Hepatocyte (in vitro differentiated cells): Measurements from ENCODE around the gene ANG. TPM values are rescaled to one million over a fixed set of nuclear protein-coding genes. Genes with fewer than 3 reads are reported as not detected.

ENCODE experiments used
- DNase-seq: peaks from one replicate; pipeline ENCODE4 v3.0.0-alpha.2; 2016; ENCODE audit warnings: low spot score
- H2AFZ ChIP-seq: fragments of 200-600 bp; sonication (generic); 2 replicates; pipeline ENCODE4 v1.6.0; 2016; ENCODE audit warnings: antibody characterized with exemption, mild to moderate bottlenecking
- H3K27ac ChIP-seq: fragments of 200-600 bp; sonication (generic); 2 replicates; pipeline ENCODE4 v1.5.1; 2016; ENCODE audit warnings: mild to moderate bottlenecking
- H3K27me3 ChIP-seq: fragments of 200-600 bp; sonication (generic); 2 replicates; pipeline ENCODE4 v1.6.1; 2016
- H3K36me3 ChIP-seq: fragments of 200-600 bp; sonication (generic); replicated peaks from 2 replicates; pipeline ENCODE4 v1.5.1; 2016; ENCODE audit warnings: low read depth; ENCODE audit not compliant: insufficient read depth
- H3K4me1 ChIP-seq: fragments of 200-600 bp; sonication (generic); 2 replicates; pipeline ENCODE4 v1.5.1; 2016; ENCODE audit warnings: mild to moderate bottlenecking, moderate library complexity; ENCODE audit not compliant: insufficient read depth
- H3K4me2 ChIP-seq: fragments of 200-600 bp; sonication (generic); 2 replicates; pipeline ENCODE4 v1.6.0; 2016
- H3K4me3 ChIP-seq: fragments of 200-600 bp; sonication (generic); 2 replicates; pipeline ENCODE4 v1.5.1; 2016; ENCODE audit warnings: mild to moderate bottlenecking
- H3K79me2 ChIP-seq: fragments of 200-600 bp; sonication (generic); 2 replicates; pipeline ENCODE4 v1.6.0; 2017; ENCODE audit warnings: mild to moderate bottlenecking
- H3K9me2 ChIP-seq: fragments of 200-600 bp; sonication (generic); replicated peaks from 2 replicates; pipeline ENCODE4 v1.6.0; 2017; ENCODE audit warnings: mild to moderate bottlenecking; ENCODE audit not compliant: insufficient read depth
- H3K9me3 ChIP-seq: fragments of 200-600 bp; sonication (generic); 2 replicates; pipeline ENCODE4 v1.5.1; 2016; ENCODE audit warnings: low read depth, mild to moderate bottlenecking
- H4K20me1 ChIP-seq: fragments of 200-600 bp; sonication (generic); 2 replicates; pipeline ENCODE4 v1.6.0; 2016; ENCODE audit warnings: mild to moderate bottlenecking; ENCODE audit not compliant: insufficient read depth, poor library complexity, severe bottlenecking
- EZH2 ChIP-seq: fragments of 200-600 bp; sonication (generic); IDR thresholded peaks from 2 replicates; pipeline ENCODE4 v1.6.1; 2016; ENCODE audit warnings: antibody characterized with exemption, mild to moderate bottlenecking, borderline replicate concordance
- EZH2phosphoT487 ChIP-seq: fragments of 200-600 bp; sonication (generic); IDR thresholded peaks from one replicate; pipeline ENCODE4 v1.6.1; 2018; ENCODE audit warnings: antibody characterized with exemption, mild to moderate bottlenecking, low read depth, moderate library complexity; ENCODE audit not compliant: unreplicated experiment, severe bottlenecking
- WGBS: methylation state at CpG from one replicate; pipeline ENCODE4 v1.1.6; 2016; ENCODE audit warnings: low lambda C conversion rate; ENCODE audit errors: missing lambda C conversion rate; 5-methylcytosine and 5-hydroxymethylcytosine counted together
- polyA plus RNA-seq: library from polyadenylated mRNA; unstranded; fragments of >200 nt; fragmentation: Nextera tagmentation; extraction: Ambion mirVana; gene quantifications from 2 replicates; pipeline ENCODE4 v1.2.1, GENCODE V29; 2016
- total RNA-seq: library from RNA; depleted of rRNA; stranded (reverse); fragments of >200 nt; gene quantifications from 2 replicates; pipeline ENCODE4 v1.2.3, GENCODE V29; 2014
- TF ChIP-seq, protein P1 (sequence below): fragments of 200-600 bp; sonication (generic); IDR thresholded peaks from 2 replicates; pipeline ENCODE4 v1.5.1; 2016; ENCODE audit warnings: antibody characterized with exemption, mild to moderate bottlenecking; ENCODE audit not compliant: poor library complexity

The ANG gene
- total and polyA plus RNA-seq, 2 experiments from 2014 or later = 79.1 to 103 TPM

DNA sequence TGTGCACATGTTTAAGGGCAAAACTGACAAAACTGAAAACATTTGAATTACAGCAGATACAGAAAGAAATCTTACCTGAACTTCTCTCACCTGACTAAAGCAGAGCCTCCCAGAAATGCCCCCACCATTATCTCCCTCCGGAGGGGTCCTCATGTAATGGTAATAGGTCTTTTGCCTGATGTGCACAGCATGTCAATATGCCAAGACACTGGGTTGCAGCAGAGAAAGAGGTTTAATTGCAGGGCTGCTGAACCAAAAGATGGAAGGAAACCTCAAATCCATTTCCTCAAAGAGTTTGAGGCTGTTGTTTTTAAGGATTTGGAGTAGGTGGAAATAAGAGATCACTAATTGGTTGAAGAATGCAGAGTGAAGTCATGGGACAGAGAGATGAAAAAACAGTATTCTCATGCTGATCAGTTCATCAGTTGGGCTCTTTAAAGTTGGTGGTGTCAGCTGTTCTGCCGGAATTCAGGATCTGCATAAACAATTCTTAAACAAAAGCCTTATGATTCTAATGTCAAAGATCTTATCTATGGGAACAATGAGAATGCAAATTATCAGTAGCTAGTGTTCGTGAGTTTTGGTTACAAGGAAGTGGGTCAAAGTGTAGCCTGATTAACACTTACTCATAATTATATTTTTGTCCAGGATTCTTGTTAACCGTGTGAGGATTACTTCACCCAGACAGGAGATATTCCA, 18.2 kb downstream of the ANG start:
- 63% methylated on average over 4 of the region's 4 CpGs for WGBS
- Histone ChIP-seq H3K4me2 (no peak overlapping the region), H3K9me2 (no peaks in the 10 kb centered on the region), H3K36me3 (no peaks in the 10 kb centered on the region), H2AFZ (no peak overlapping the region), H3K79me2 (no peaks in the 10 kb centered on the region), H3K9me3 (no peaks in the 10 kb centered on the region), H3K27me3 (no peaks in the 10 kb centered on the region), H4K20me1 (no peaks in the 10 kb centered on the region), H3K4me3 (no peak overlapping the region), H3K4me1 (no peaks in the 10 kb centered on the region), H3K27ac (peak overlapping the region; percentile 85)
- DNase-seq = no peak
- no peak for TF ChIP-seq EZH2phosphoT487

DNA sequence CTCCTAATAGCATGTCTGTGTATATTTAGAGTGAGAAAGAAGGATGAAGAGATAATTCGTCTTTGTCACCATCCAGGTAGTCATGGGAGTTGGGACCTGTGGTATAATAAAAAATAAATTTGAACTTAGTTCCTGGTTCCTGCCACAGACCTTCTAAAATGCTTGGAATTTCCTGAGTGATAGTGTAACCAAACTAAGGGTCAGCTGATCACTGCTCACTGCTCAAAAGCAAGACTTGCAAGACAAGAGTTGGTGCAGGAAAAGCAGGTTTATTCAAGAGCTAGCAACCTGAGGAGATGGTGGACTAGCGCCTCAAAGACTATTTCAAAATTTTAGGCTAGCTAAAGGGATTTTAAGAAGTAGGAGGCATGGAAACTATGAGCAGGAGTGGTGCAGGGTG, 19.1 kb downstream of the ANG start:
- Histone ChIP-seq H3K4me1 (no peaks in the 10 kb centered on the region), H4K20me1 (no peaks in the 10 kb centered on the region), H3K9me3 (no peaks in the 10 kb centered on the region), H3K27ac (peak overlapping the region; percentile 85), H3K4me2 (no peak overlapping the region), H3K36me3 (no peaks in the 10 kb centered on the region), H3K79me2 (no peaks in the 10 kb centered on the region), H3K4me3 (no peak overlapping the region), H2AFZ (no peak overlapping the region), H3K27me3 (no peaks in the 10 kb centered on the region), H3K9me2 (no peaks in the 10 kb centered on the region)
- WGBS = 80% methylated on average over 2 of the region's 2 CpGs
- peak; percentile 46 for DNase-seq
- TF ChIP-seq, protein P1, sequence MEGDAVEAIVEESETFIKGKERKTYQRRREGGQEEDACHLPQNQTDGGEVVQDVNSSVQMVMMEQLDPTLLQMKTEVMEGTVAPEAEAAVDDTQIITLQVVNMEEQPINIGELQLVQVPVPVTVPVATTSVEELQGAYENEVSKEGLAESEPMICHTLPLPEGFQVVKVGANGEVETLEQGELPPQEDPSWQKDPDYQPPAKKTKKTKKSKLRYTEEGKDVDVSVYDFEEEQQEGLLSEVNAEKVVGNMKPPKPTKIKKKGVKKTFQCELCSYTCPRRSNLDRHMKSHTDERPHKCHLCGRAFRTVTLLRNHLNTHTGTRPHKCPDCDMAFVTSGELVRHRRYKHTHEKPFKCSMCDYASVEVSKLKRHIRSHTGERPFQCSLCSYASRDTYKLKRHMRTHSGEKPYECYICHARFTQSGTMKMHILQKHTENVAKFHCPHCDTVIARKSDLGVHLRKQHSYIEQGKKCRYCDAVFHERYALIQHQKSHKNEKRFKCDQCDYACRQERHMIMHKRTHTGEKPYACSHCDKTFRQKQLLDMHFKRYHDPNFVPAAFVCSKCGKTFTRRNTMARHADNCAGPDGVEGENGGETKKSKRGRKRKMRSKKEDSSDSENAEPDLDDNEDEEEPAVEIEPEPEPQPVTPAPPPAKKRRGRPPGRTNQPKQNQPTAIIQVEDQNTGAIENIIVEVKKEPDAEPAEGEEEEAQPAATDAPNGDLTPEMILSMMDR = no peak
- TF ChIP-seq EZH2phosphoT487 (no peak), EZH2 (no peak)

DNA sequence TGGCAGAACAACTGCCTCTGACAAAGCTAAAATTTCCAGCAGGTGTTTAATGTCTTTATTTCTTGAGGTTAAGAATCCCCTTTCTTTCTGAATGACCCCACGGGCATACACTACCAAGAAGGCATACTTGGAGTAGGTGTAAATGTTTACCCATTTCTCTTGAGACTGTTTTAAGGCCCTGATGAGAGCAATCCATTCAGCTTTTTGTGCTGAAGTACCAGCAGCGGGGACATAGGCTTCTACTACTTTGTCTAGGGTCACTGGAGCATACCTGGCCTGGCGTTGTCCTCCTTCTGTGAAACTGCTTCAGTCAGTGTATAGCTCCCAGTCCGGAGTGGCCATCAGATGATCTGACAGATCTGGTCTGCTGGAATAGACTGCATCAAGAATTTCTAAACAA, 22.7 kb downstream of the ANG start:
- Histone ChIP-seq H3K36me3 (no peaks in the 10 kb centered on the region), H3K79me2 (no peaks in the 10 kb centered on the region), H3K27ac (no peak overlapping the region), H3K4me1 (no peaks in the 10 kb centered on the region), H3K9me3 (no peaks in the 10 kb centered on the region), H3K9me2 (no peaks in the 10 kb centered on the region), H3K27me3 (no peaks in the 10 kb centered on the region), H3K4me3 (no peak overlapping the region), H3K4me2 (no peak overlapping the region), H2AFZ (no peak overlapping the region), H4K20me1 (no peaks in the 10 kb centered on the region)
- no peak for TF ChIP-seq EZH2phosphoT487
- no peak for TF ChIP-seq EZH2
- WGBS = 63% methylated on average over 4 of the region's 4 CpGs
- DNase-seq = no peak

DNA sequence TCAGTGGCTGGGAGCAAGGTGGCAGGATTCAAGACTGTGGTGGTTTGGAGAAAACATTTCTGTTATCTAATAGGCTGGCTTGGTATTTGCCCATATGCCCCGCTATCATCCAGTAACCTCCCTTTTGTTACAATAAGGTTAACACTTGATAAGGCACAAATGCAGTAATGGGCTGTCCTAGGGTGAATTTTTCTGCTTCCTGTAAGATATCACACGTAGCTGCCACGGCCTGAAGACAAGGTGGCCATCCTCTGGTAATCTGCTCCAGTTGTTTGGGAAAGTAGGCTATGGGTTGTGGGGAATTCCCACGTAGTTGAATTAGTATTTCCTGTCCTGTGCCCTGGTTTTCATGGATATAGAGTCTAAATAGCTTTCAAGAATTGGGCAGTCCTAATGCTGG, 23.1 kb downstream of the ANG start:
- no peaks in the 10 kb centered on the region for H3K9me3 ChIP-seq
- no peak overlapping the region for H2AFZ ChIP-seq
- H3K27ac ChIP-seq = no peak overlapping the region
- H3K4me2 ChIP-seq = no peak overlapping the region
- DNase-seq = no peak
- H3K79me2 ChIP-seq = no peaks in the 10 kb centered on the region
- no peaks in the 10 kb centered on the region for H3K9me2 ChIP-seq
- no peaks in the 10 kb centered on the region for H3K36me3 ChIP-seq
- no peaks in the 10 kb centered on the region for H3K4me1 ChIP-seq
- no peak overlapping the region for H3K4me3 ChIP-seq
- WGBS = 40% methylated on average over 4 of the region's 4 CpGs
- H3K27me3 ChIP-seq = no peaks in the 10 kb centered on the region
- TF ChIP-seq, protein P1 = no peak
- TF ChIP-seq EZH2 (no peak), EZH2phosphoT487 (no peak)
- H4K20me1 ChIP-seq = no peaks in the 10 kb centered on the region
